D341Med (cell line): ENCODE measurements around the gene FGF18.
A peak's percentile ranks its signal among the peaks of the same experiment; 100 is the strongest.
"Not testable (repeated sequence)": the region's sequence is repeated elsewhere in the genome, so short reads cannot be mapped to it uniquely, and the experiment has no call there.

ENCODE experiments used
- DNase-seq: peaks from one replicate; pipeline ENCODE4 v3.0.0; 2012; ENCODE audit warnings: low spot score

The FGF18 gene, protein sequence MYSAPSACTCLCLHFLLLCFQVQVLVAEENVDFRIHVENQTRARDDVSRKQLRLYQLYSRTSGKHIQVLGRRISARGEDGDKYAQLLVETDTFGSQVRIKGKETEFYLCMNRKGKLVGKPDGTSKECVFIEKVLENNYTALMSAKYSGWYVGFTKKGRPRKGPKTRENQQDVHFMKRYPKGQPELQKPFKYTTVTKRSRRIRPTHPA

GRCh38 chr5:171418982-171419687 lies at the start of gene FGF18:
FGF18 (plus strand) TSS chr5:171419647; CDS start chr5:171420200, 553 bp downstream.
- DNase-seq, result peak; percentile 71

DNA sequence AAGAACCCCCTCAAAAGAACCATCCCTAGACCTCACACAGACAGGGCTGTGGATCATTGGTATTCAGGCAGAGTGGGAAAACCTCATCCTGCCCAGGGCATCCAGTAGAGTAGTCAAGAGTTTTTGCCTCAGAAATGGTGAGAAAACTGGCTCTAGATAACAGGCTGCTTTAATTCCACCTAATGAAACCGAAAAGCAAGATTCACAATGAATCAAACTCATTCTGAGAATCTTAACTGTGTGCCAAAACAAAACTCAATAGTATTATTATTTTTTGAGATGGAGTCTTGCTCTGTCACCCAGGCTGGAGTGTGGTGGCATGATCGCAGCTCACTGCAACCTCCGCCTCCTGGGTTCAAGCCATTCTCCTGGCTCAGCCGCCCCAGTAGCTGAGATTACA lies 49.5 kb upstream of the FGF18 start:
- no peak for DNase-seq

DNA sequence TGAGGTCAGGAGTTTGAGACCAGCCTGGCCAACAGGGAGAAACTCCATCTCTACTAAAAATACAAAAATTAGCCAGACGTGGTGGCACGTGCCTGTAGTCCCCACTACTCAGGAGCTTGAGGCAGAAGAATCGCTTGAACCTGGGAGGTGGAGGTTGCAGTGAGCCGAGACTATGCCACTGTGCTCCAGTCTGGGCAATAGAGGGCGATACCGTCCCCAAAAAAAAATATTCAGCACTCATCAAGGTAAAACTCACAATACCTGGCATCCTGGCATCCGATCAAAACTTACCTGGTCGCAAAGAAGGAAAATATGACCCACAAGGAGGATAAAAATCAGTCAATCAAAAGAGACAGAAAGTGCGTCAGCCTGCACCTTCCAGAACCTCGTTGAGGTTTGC lies 48.6 kb upstream of the FGF18 start:
- DNase-seq, result not testable (repeated sequence)

DNA sequence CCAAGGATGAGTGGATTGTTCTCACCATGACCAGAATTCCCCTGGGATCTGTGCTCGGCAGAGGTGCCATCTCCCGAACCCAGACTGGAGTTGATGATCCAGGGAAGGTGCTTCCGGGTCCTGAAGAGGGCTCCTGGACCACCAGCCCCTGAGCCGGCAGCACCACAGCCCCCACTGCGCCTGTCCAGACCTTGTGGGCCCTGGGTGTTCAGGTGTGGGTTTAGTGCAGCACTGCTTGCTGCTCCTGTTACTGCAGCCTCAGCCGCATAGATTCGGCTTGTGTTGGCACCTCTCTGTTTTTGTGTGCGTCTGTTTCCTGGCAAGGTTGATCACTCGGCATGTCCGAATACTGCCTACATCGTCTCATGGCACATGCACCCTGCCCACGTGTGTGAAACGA lies 48.1 kb upstream of the FGF18 start:
- no peak for DNase-seq

DNA sequence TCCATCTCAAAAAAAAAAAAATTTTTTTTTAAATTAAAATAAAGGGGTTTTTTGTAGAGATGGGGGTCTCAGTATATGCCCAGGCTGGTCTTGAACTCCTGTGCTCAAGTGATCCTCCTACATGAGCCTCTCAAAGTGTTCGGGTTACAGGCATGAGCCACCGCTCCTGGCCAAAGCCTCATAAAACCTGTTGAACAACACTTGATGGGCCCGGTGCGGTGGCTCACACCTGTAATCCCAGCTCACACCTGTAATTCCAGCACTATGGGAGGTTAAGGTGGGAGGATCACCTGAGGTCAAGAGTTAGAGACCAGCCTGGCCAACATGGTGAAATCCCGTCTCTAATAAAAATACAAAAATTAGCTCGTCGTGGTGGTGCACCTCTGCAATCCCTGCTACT lies 39.5 kb upstream of the FGF18 start:
- no peak for DNase-seq

DNA sequence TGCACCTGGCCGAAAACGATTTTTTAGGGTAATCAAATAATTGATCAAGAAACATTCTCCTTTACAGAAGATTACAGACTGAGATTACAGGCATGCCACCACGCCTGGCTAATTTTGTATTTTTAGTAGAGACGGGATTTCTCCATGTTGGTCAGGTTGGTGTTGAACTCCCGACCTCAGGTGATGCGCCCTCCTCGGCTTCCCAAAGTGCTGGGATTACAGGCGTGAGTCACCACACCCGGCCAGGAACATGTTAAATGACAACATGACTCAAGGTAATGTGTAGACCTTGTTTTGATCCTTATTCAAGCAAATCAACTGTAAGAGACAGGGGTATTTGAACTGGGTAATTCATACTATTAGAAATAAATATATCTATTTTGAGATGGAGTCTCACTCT lies 35.0 kb upstream of the FGF18 start:
- not testable (repeated sequence) for DNase-seq

DNA sequence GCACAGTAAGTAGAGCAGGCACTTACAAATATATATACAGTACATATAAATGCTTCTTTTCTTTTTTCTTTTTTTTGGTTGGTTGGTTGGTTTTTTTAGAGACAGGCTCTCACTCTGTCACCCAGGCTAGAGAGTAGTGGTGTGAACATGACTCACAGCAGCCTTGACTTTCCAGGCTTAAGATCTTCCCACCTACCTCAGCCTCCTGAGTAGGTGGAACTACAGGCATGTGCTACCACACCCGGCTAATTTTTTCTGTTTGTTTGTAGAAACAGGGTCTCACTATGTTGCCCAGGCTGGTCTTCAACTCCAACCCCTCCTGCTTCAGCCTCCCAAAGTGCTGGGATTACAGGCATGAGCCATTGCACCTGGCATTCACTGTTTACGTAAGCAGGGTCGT lies 34.4 kb upstream of the FGF18 start:
- not testable (repeated sequence) for DNase-seq

DNA sequence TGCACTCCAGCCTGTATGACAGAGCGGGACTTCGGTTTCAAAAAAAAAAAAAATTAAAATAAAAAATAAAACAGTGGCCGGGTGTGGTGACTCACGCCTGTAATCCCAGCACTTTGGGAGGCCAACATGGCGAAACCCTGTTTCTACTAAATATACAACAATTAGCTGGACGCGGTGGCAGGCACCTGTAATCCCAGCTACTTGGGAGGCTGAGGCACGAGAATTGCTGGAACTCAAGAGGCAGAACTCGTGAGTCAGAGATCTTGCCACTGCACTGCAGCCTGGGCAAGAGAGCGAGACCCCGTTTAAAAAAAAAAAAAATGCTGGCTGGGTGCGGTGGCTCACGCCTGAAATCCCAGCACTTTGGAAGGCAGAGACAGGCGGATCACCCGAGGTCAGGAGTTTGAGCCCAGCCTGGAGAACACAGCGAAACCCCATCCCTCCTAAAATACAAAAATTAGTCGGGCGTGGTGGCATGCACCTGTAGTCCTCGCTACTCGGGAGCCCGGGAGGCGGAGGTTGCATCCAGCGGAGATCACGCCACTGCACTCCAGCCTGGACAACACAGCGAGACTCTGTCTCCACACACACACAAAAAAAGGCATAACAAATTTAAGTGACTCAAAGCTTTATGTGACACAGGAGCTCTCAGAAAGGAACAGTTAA lies 33.3 kb upstream of the FGF18 start:
- no peak for DNase-seq

- DNase-seq, result peak; percentile 28
Measured at GRCh38 chr5:171386861-171387344, 32.5 kb upstream of the FGF18 start.

- peak; percentile 99 for DNase-seq
Measured at GRCh38 chr5:171387345-171387969, 32.0 kb upstream of the FGF18 start, which contains the start of gene NPM1. NPM1 (plus strand) TSS chr5:171387849; CDS start chr5:171387949, 100 bp downstream.

DNA sequence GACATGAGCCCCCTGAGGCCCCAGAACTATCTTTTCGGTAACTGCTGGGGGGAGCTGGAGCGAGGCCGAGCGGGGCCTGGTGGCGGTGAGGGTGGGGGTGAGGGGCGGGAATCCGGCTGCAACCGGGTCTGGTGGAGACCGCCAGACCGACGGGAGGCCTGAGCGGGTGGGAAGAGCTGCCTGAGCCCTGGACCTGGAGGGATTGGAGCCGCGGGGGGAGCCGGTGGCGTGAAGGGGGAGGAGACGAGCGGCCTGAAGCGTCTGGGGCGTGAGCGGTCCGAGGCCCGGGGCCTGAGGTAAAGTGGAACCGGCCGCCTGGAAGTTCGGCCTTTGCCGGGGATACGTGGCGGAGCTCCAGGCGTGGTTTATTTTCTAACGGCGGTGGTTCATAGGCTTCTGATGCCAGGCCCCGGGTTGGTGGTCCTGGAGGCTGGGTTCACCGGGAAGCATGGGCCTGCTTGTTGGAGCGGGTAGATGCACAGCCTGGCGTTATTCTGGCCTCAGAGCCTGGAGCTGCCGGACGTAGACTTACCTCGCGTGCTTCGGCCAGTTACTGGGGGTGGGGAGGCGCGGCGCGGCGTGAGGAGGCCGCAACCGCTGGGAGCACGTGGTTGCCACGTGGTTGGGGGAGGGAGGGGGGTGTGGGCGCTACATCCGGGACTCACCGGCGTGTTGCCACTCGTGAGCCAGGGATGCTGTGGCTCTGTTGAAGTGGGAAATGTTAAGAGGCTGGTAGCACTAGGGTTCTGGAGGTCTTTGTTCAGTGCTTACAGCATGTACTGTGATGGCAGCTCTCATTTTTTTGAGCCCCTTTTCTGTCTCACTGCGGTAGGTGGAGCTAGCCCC lies 31.3 kb upstream of the FGF18 start:
- peak; percentile 79 for DNase-seq

DNA sequence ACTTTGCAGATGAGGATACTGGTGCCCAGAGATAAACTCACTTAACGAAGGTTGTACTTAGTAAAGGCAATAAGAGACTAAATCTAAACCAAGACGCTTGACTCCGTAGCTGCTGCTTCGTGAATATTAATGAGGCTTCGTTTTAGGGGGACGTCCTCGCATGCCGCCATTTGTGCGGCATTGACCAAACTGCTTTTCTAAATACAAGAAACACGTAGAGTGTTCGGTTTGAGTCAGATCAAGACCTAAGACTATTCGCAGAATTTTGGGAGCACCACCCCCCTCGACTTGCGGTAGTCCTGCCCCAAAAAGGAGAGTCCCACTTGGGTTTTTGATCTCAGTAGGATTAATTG lies 30.7 kb upstream of the FGF18 start:
- DNase-seq, result no peak

- DNase-seq, result no peak
Measured at GRCh38 chr5:171390883-171391677, 28.4 kb upstream of the FGF18 start.

- no peak for DNase-seq
Measured at GRCh38 chr5:171391996-171392577, 27.4 kb upstream of the FGF18 start.

DNA sequence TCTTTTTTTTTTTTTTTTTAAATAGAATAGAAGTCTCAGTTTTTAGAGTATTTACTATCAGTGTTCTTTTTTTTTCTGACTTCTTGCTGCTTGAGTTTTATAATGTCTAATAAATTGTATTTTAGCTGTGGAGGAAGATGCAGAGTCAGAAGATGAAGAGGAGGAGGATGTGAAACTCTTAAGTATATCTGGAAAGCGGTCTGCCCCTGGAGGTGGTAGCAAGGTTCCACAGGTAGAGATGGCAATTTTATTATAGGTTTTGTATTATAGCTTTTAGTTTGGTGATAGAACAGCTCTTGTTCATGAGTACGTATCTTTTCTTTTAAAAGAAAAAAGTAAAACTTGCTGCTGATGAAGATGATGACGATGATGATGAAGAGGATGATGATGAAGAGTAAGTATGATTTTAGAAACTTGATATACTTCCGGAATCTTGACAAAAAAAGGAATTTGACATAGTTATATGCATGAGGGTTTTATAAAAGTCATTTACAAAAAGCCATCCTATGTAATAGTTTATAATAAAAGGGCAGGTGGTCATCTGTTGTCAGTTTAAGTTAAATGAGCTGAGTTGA lies 26.8 kb upstream of the FGF18 start:
- DNase-seq, result no peak

- DNase-seq, result no peak
Measured at GRCh38 chr5:171395042-171395441, 24.4 kb upstream of the FGF18 start.

GRCh38 chr5:171396583-171396982 lies 22.9 kb upstream of the FGF18 start:
- not testable (repeated sequence) for DNase-seq

DNA sequence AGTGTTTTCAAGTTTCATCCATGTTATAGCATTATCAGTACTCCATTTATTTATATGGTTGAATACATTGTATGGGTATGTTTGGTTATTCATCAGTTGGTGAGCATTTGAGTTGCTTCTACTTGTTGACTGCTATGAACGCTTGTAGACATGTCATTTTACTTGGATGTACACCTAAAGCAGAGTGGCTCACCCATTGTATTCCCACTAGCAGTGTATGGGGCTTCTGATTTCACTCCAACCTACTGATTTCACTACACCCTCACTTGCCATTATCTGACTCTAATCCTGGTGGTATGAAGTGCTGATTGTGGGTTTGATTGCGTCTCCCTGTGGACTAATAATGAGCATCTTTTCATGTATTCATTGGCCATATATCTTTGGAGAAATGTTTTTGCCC lies 22.3 kb upstream of the FGF18 start:
- DNase-seq, result no peak

GRCh38 chr5:171397599-171397998 lies 21.8 kb upstream of the FGF18 start:
- no peak for DNase-seq

GRCh38 chr5:171398660-171399059 lies 20.8 kb upstream of the FGF18 start:
- DNase-seq, result not testable (repeated sequence)
